NCI-H345 (cell line): ENCODE measurements around the gene DNAJC1.
"Not testable (repeated sequence)": the region's sequence is repeated elsewhere in the genome, so short reads cannot be mapped to it uniquely, and the experiment has no call there.

ENCODE experiments used
- DNase-seq: peaks from one replicate; lab custom pipeline; 2025; lab: John Stamatoyannopoulos, UW

Gene DNAJC1

DNA sequence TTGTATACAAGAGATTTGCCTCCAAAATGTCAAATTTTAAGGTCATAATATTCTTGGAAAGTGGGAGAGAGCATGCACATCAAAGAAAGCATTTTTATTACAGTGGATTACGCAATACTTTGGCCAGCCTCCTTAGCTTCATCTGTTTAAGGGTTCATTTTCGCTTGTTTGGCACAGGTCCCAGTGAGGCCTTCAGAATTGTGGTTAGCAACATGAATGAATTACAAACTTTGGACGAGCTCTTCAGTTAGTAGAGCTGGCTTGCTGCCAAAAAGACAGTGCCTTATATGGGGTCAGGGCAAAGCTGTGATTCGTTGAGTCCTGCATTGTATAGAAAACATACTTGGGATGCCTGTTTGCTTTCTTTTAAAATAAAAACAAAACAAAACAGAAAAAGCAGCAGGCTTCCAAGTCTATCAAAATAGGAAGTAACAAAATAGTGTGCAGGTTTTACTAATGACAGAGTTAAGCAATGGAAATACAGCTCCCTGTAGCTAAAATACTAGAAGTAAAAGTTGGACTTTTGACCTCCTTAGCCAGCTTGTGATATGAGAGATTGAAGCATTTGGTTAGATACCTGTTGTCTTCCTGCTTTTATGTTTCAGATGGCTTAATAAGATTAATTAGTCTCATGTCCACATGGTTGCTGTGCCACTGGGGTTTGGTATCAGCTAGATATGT, 278.7 kb downstream of the DNAJC1 start:
- peak; percentile 95 for DNase-seq

DNA sequence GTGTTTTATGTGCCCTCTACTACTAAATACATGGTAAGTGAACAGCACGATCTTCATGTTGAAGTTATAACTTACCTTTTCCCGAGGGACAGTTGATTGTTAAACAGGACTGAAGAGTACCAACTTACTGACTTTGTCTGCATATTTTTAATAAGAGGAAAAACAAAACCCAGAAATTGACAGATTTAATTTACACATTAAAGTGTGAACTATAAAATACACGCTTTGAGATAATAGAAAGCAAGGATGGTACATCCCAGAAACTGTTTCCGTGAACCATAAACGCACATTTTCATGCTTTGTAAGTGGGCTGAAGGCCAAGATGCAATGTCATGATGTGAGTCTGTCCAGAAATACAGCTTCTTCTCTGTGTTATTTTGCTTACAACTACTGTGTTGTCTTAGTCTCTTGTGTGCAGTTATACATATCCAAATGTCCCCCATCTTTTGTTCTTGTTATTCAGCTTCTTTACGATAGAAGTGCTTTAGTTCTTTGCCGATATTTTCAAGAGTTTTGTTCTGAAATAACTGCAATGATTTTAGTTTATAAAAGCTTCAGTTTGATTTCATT, 279.4 kb downstream of the DNAJC1 start:
- no peak for DNase-seq

DNA sequence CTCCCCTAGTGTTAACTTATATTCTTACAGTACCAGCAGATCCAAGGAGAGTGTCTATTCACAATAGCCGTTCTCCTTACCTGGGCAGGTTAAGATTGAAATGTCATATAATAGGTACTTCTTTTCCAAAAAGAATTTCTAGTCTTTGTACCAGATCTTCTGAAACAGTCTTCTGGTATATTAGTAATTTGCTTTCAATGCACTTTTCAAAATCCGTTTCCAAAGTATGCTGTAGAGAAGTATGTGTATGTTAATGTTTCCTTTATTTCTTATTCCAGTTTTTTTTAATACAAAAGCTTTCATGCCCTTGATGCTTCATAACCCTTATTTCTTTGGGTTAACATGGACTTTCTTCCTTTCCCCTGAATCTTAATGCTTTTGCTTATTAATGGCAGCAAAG, 281.3 kb downstream of the DNAJC1 start:
- DNase-seq: no peak

DNA sequence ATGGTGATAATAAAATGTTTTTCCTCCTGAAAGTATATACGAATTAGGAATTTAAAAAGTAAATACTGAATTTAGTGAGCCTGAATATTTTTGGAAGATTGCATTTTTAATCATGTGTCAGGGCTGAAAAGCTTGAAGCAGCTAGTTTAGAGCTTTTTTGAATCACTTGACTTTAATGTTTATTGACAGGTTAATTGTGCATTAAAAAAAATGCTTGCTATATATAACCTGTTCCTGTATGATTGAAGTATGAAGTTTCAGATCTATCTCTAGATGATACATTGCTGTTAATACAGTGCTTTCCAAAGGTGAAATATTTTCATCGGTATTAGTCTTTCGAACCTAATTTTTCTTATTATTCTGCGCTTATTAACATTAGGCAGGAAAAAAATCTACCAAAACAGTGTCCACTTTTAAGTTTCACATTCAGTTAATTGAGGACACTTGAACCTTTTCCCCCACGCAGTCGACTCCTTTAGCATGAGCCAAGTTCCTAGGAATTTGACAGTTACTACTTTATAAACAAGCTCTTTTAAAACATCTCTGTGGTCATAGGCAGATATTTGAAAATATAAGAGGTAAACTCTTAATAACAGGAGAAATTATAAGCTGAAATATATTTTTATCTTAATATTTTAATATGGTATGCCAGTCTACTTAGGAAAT, 282.4 kb downstream of the DNAJC1 start:
- no peak for DNase-seq

DNA sequence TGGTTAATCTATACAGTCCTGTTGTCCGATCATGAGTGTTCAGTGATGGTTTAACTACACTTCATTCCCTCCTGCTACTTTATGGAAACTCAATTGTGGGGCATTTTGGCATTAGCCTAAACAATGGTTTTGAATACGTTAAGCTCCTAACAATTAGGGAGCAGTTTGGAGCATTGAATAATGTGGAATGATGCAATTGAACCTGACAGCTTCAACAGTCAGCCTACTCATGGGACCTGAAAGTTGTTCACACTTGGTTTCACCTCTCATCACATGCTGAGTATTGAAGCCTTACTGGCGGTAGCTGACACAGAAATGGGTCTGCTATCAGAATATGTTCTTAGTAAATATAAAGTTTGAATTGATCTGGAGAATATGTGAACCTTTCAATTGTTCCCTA, 283.4 kb downstream of the DNAJC1 start:
- DNase-seq: peak; percentile 19

DNA sequence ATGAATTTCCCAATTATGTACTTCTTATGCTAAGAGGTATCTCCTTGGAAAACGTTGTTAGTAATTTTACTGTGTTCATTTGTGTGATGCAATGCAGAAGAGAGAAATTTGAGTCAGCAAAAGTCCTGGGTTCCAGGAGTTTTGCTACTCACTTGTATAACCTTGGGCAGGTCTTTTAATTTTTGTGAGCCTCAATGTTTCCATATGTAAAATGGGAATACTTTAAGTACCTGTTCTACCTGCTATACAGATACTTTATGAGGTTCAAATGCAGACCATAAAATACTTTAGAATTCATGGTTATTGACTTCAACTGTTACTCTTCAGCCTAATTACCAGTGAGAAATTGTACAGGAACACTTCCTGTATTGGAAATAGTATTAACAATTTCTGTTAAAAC, 284.0 kb downstream of the DNAJC1 start:
- DNase-seq: no peak

DNA sequence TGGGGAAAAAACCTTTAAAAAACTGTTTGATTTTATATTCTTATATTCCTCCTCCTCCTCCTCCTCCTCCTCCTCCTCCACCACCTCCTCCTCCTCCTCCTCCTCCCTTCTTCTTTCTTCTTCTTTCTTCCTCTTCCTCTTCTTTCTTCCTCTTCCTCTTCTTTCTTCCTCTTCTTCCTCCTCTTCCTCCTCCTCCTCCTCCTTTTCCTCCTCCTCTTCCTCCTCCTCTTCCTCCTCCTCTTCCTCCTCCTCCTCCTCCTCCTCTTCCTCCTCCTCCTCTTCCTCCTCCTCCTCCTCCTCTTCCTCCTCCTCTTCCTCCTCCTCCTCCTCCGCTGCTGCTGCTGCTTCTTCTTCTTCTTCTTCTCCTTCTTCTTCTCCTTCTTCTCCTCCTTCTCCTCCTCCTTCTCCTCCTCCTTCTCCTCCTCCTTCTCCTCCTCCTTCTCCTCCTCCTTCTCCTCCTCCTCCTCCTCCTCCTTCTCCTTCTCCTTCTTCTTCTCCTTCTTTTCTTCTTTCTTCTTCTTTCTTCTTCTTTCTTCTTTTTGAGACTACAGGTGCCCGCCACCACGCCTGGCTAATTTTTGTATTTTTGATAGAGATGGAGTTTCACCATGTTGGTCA, 286.0 kb downstream of the DNAJC1 start:
- not testable (repeated sequence) for DNase-seq

DNA sequence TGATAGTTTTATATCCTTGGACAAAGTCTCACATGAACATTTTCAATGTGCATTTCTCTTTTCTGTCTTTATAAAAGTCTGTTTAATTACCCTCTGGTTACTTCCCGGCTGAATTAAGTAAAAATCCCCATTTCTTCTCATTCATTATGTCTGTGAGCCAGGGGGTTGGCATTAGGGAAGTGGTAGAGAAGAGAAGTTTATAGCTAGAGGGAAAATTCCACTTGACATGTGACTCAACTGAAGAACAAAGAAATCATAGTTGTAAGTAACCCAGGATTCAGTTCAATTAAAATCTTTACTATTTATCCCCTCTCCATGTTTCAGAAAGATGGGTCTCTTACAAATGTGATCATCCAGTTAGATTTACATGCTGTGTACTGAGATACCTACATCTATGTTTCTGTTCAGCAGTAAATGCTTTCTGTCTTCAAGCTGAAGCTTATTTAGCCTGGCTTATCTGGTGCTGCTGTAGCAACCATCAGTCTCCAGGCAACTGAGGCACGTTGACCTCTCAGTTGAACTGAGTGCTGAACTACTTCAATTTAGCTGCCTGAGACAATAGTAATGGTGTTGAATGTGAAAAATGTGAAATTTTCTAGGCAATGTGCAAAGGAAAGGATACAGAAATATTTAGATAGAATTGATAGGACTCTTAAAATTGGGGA, 287.9 kb downstream of the DNAJC1 start:
- no peak for DNase-seq

DNA sequence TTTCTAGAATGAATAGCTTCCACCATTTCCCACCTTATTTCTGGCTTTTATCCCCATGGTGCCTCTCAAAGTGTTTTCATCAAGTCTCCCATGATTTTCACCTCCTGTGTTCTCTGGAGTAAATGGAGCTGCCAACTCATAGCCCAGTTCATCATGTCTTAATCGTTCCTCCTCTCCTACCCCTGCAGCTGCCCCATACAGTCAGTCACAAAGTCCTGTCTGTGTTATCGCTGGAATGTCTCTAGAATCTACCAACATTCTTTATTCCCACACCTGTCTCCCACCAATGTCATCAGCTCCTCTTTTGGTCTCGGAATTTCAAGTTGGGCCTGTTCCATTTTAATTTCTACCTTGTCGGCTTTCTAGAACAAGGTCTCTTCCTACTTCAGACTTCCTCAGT, 290.6 kb downstream of the DNAJC1 start:
- DNase-seq: no peak

DNA sequence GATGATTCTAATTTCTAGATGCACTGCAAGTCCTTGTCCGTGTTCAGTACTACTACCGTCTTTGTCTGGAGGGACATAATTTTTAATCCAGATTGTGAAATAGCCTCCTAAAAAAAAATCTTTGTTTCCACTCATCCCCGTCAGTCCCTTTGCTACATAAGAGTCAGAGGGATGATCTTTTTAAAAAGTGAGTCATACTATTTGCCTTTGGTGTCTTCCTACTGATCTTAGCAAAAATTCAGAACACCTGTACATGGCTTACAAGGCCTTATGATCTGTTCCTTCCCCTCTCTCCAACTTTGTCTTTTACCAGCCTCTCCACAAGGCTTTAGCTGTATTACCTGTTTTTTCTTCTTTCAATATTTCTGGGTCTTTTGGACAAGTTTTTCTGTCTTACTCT, 296.0 kb downstream of the DNAJC1 start:
- DNase-seq: no peak
